GM12878 (cell line): ENCODE data around the gene PADI1. TPM values are rescaled to one million over a fixed set of nuclear protein-coding genes. Genes with fewer than 3 reads are reported as not detected.

ENCODE experiments used
- ATAC-seq: fragments of 200-7000 bp; cut with Tn5 transposase; 3 replicates; pipeline ENCODE4 v1.9.1; 2020; ENCODE audit warnings: mild to moderate bottlenecking, moderate library complexity
- BruUV-seq: library from RNA; stranded (reverse); fragments of 400-500 nt; replicated peaks from 2 replicates; lab custom pipeline; 2021; lab: Mats Ljungman, UMichigan
- CTCF ChIA-PET: fragments of 300-600 bp; sonication (Branson Sonifier 250); formaldehyde crosslinking; extraction: SDS; loops from one replicate; lab custom pipeline; 2021; ENCODE audit warnings: inconsistent platforms; lab: Yijun Ruan, JAX
- POLR2A ChIA-PET: fragments of 350-600 bp; formaldehyde crosslinking; extraction: SDS; loops from one replicate; lab custom pipeline; 2021; ENCODE audit warnings: inconsistent platforms; lab: Charles Lee
- RAD21 ChIA-PET: fragments of 300-600 bp; sonication (Branson Sonifier 250); formaldehyde crosslinking; loops from one replicate; lab custom pipeline; 2023; ENCODE audit warnings: antibody characterized with exemption; ENCODE audit not compliant: unreplicated experiment; lab: Charles Lee
- SMC1A ChIA-PET: fragments of 300-600 bp; sonication (Branson Sonifier 250); formaldehyde crosslinking; loops from one replicate; lab custom pipeline; 2023; ENCODE audit not compliant: unreplicated experiment, uncharacterized antibody; lab: Charles Lee
- DNase-seq: peaks from one replicate; pipeline ENCODE4 v3.0.0-alpha.2; 2011; ENCODE audit warnings: low read depth, low spot score
- FAIRE-seq: peaks from 3 replicates; lab custom pipeline; 2011; peaks lifted over from hg19 to GRCh38; lab: Jason Lieb, UNC
- H2AFZ ChIP-seq: 2 replicates; pipeline ENCODE4 v1.6.0; 2011; ENCODE audit warnings: low read depth, low read length, control low read depth; ENCODE audit not compliant: control insufficient read depth
- H3K27ac ChIP-seq: 2 replicates; pipeline ENCODE4 v1.5.1; 2011; ENCODE audit warnings: control low read depth; ENCODE audit not compliant: control insufficient read depth, insufficient read depth
- H3K27me3 ChIP-seq, 2 experiments: replicated peaks in 1 of 2; 2 replicates each; pipeline versions ENCODE4 v1.6.0 to v1.6.1; 2011; ENCODE audit warnings: low read length in 1 of 2; ENCODE audit not compliant: control insufficient read depth in 2 of 2, insufficient read depth in 2 of 2
- H3K36me3 ChIP-seq, 2 experiments: 2 replicates each; pipeline ENCODE4 v1.5.1; 2011; ENCODE audit warnings: low read length in 1 of 2; ENCODE audit not compliant: control insufficient read depth in 2 of 2, insufficient read depth in 2 of 2
- H3K4me1 ChIP-seq: 2 replicates; pipeline ENCODE4 v1.6.1; 2011; ENCODE audit warnings: mild to moderate bottlenecking, low read length, moderate library complexity, mixed read lengths; ENCODE audit not compliant: control insufficient read depth, insufficient read depth
- H3K4me2 ChIP-seq: 2 replicates; pipeline ENCODE4 v1.6.0; 2011; ENCODE audit warnings: control low read depth; ENCODE audit not compliant: control insufficient read depth, insufficient read depth
- H3K4me3 ChIP-seq: fragments of 200-600 bp; sonication (generic); 2 replicates; pipeline ENCODE4 v1.5.1; 2016
- H3K79me2 ChIP-seq: 2 replicates; pipeline ENCODE4 v1.6.0; 2011; ENCODE audit warnings: low read length; ENCODE audit not compliant: control insufficient read depth, insufficient read depth
- H3K9ac ChIP-seq: 2 replicates; pipeline ENCODE4 v1.8.0; 2011; ENCODE audit warnings: low read length, control low read depth, mixed read lengths; ENCODE audit not compliant: control insufficient read depth, insufficient read depth
- H3K9me3 ChIP-seq: replicated peaks from 3 replicates; pipeline ENCODE4 v1.5.1; 2011; ENCODE audit warnings: mild to moderate bottlenecking, low read length; ENCODE audit not compliant: control insufficient read depth, insufficient read depth
- H4K20me1 ChIP-seq: 2 replicates; pipeline ENCODE4 v1.6.0; 2011; ENCODE audit not compliant: control insufficient read depth, insufficient read depth
- ASH2L ChIP-seq: fragments of 300-600, 200-600 bp; sonication (generic); IDR thresholded peaks from 2 replicates; pipeline ENCODE4 v1.6.1; 2017; ENCODE audit warnings: low read depth, mild to moderate bottlenecking, borderline replicate concordance
- E2F8 ChIP-seq: fragments of 450-650 bp; IDR thresholded peaks from 2 replicates; pipeline ENCODE4 v1.6.1; 2018; ENCODE audit warnings: mild to moderate bottlenecking, low read depth, moderate library complexity; ENCODE audit not compliant: partially characterized antibody
- ELK1 ChIP-seq: IDR thresholded peaks from 2 replicates; pipeline ENCODE4 v1.6.1; 2012; ENCODE audit warnings: low read depth, low read length, improper control_type of control experiment
- ETV6 ChIP-seq, 2 experiments: fragments of 450-650 bp in 1 of 2; IDR thresholded peaks in 1 of 2; conservative IDR thresholded peaks in 1 of 2; 2 replicates each; pipeline ENCODE4 v1.6.1; 2014; ENCODE audit warnings: antibody characterized with exemption in 1 of 2, borderline replicate concordance in 1 of 2, low read depth in 1 of 2, mild to moderate bottlenecking in 1 of 2, moderate library complexity in 1 of 2
- HCFC1 ChIP-seq: fragments of 150-350 bp; IDR thresholded peaks from 2 replicates; pipeline ENCODE4 v1.6.1; 2014; ENCODE audit warnings: low read length
- NFYB ChIP-seq: IDR thresholded peaks from 2 replicates; pipeline ENCODE4 v1.6.1; 2011; ENCODE audit warnings: low read depth, mild to moderate bottlenecking, low read length, improper control_type of control experiment, moderate library complexity; ENCODE audit not compliant: insufficient read depth
- SP1 ChIP-seq: IDR thresholded peaks from one replicate; pipeline ENCODE4 v1.6.1; 2011; ENCODE audit warnings: low read depth, low read length
- STAT3 ChIP-seq: IDR thresholded peaks from 2 replicates; pipeline ENCODE4 v1.6.1; 2011; ENCODE audit warnings: low read depth, low read length, improper control_type of control experiment
- TARDBP ChIP-seq: IDR thresholded peaks from 2 replicates; pipeline ENCODE4 v1.6.1; 2016; ENCODE audit warnings: borderline replicate concordance
- TCF12 ChIP-seq: IDR thresholded peaks from 2 replicates; pipeline ENCODE4 v1.6.1; 2011; ENCODE audit warnings: low read depth, mild to moderate bottlenecking, low read length
- TCF7 ChIP-seq: IDR thresholded peaks from 2 replicates; pipeline ENCODE4 v1.6.1; 2014; ENCODE audit warnings: antibody characterized with exemption, borderline replicate concordance
- ZNF207 ChIP-seq: fragments of 450-650 bp; IDR thresholded peaks from 2 replicates; pipeline ENCODE4 v1.6.1; 2014; ENCODE audit warnings: antibody characterized with exemption, mild to moderate bottlenecking, borderline replicate concordance
- WGBS: methylation state at CpG from one replicate; pipeline ENCODE4 v1.1.6; 2016; ENCODE audit warnings: low lambda C conversion rate; ENCODE audit not compliant: insufficient replicate concordance, insufficient coverage; ENCODE audit errors: missing lambda C conversion rate; 5-methylcytosine and 5-hydroxymethylcytosine counted together
- in situ Hi-C: fragments of 300-500 bp; cut with MboI; formaldehyde crosslinking; loops from 9 replicates; pipeline ENCODE4 v1.14.3; 2018; ENCODE audit warnings: mixed read lengths
- intact Hi-C: fragments of 100-400 bp; cut with micrococcal nuclease; formaldehyde crosslinking; loops from one replicate; pipeline ENCODE4 v1.14.2; 2022; ENCODE audit not compliant: unreplicated experiment
- polyA plus RNA-seq, 11 experiments: library from polyadenylated mRNA; depleted of rRNA in 4 of 11; unstranded in 6 of 11; stranded (reverse) in 5 of 11; fragments of >200 nt; fragmentation: Nextera tagmentation in 4 of 11; fragmentation: Illumina TruSeq in 1 of 11; extraction: Ambion mirVana in 4 of 11; extraction: Trizol in 1 of 11; gene quantifications; 1 replicate in 1 of 11; 2 replicates in 10 of 11; pipeline versions ENCODE4 v1.2.1 to v1.2.3, GENCODE V29; 2011 to 2016; ENCODE audit warnings: inconsistent platforms in 2 of 11, missing spikeins in 2 of 11, low read depth in 1 of 11
- total RNA-seq, 4 experiments: library from RNA; depleted of rRNA in 3 of 4; stranded (reverse); fragments of >200 nt in 3 of 4; fragmentation: Illumina TruSeq in 1 of 4; extraction: Trizol in 1 of 4; gene quantifications; 2 replicates each; pipeline versions ENCODE4 v1.2.1 to v1.2.3, GENCODE V29; 2013 to 2021
- TF ChIP-seq, protein P1 (sequence below): fragments of 450-650 bp; conservative IDR thresholded peaks from 2 replicates; pipeline ENCODE4 v1.6.1; 2017; ENCODE audit warnings: mild to moderate bottlenecking, moderate library complexity

PADI1 gene
- total and polyA plus RNA-seq, 10 of the 15 experiments (the other 5 are each of a cell fraction or from before 2014, with no cell fraction given), result 0.05 TPM; not detected in 9

DNA sequence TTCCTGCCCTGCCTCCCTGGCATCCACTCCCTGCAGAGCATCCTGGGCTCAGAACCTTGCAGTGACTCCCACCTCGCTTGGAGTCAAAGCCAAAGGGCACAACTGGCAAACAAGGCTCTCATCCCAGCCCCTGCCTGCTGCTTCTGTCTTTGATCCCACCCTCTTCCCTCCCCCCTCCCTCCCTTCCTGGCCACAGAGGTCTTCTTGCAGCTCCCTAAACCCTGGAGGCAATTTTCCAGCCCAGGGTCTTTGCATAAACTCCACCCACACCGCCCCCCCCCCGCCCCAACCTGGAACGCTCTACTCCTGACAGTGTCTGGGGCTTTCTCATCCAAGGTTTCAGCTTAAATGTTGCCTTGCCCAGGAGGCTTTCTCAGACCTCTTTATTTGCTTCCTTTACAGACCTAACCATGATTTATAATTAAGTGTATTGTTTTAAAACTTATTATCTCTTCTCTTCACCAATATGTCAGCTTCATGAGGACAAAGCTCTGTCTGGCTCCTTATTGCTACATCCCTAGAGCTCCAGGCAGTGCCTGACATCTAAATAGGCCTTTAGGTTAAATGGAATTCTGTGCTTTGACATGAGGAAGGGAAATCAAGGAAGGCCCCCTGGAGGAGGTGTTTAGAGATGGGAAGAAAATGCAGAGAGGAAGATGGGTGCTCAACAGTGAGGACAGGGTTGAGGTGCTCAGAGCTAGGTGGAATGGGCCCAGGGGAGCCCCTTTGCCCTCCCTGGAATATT is 37.7 kb upstream of the PADI1 start:
- WGBS, result 0% methylated on average over 1 of the region's 4 CpGs
- TF ChIP-seq SP1 (no peak), ELK1 (no peak), ZNF207 (no peak), NFYB (no peak), TCF12 (no peak), TARDBP (no peak), E2F8 (no peak), STAT3 (no peak), ASH2L (no peak), HCFC1 (no peak), ETV6 (conservative IDR thresholded peaks at IDR 0.05 in 1 of 2, IDR thresholded peaks at IDR 0.05 in 1 of 2; ENCODE audit: borderline replicate concordance in 1 of 2, low read depth in 1 of 2) (no peak), TCF7 (no peak)
- TF ChIP-seq, protein P1, sequence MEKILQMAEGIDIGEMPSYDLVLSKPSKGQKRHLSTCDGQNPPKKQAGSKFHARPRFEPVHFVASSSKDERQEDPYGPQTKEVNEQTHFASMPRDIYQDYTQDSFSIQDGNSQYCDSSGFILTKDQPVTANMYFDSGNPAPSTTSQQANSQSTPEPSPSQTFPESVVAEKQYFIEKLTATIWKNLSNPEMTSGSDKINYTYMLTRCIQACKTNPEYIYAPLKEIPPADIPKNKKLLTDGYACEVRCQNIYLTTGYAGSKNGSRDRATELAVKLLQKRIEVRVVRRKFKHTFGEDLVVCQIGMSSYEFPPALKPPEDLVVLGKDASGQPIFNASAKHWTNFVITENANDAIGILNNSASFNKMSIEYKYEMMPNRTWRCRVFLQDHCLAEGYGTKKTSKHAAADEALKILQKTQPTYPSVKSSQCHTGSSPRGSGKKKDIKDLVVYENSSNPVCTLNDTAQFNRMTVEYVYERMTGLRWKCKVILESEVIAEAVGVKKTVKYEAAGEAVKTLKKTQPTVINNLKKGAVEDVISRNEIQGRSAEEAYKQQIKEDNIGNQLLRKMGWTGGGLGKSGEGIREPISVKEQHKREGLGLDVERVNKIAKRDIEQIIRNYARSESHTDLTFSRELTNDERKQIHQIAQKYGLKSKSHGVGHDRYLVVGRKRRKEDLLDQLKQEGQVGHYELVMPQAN, result no peak
- CTCF ChIA-PET, result no interaction called here
- DNase-seq (no peak), FAIRE-seq (no peak), ATAC-seq (no peak)
- in situ Hi-C loops, result no loop called here
- intact Hi-C loops, result no loop called here
- SMC1A ChIA-PET, result interaction anchor here (1.3 kb wide), 1 partner anchor 19 kb away, joined by 3 read pairs; no protein-coding TSS in a partner anchor
- RAD21 ChIA-PET, result interaction anchor here (1.0 kb wide), 1 partner anchor 40 kb away, joined by 3 read pairs; no protein-coding TSS in a partner anchor
- Histone ChIP-seq H3K9ac (no peak overlapping the region), H3K9me3 (no peaks in the 10 kb centered on the region), H3K4me2 (no peak overlapping the region), H3K27me3 (no peaks in the 10 kb centered on the region), H3K36me3 (no peaks in the 10 kb centered on the region), H3K4me1 (no peaks in the 10 kb centered on the region), H3K79me2 (no peaks in the 10 kb centered on the region), H4K20me1 (no peaks in the 10 kb centered on the region), H3K27ac (no peak overlapping the region), H3K4me3 (no peak overlapping the region), H2AFZ (no peak overlapping the region)
- no TSS peak for BruUV-seq
- POLR2A ChIA-PET, result no interaction called here
